ENCODE data around the gene SIGLEC11. TPM values are rescaled to one million over a fixed set of nuclear protein-coding genes. Genes with fewer than 3 reads are reported as not detected.
A peak's percentile ranks its signal among the peaks of the same experiment; 100 is the strongest.
"Not testable (repeated sequence)": the region's sequence is repeated elsewhere in the genome, so short reads cannot be mapped to it uniquely, and the experiment has no call there.

Gene SIGLEC11, protein sequence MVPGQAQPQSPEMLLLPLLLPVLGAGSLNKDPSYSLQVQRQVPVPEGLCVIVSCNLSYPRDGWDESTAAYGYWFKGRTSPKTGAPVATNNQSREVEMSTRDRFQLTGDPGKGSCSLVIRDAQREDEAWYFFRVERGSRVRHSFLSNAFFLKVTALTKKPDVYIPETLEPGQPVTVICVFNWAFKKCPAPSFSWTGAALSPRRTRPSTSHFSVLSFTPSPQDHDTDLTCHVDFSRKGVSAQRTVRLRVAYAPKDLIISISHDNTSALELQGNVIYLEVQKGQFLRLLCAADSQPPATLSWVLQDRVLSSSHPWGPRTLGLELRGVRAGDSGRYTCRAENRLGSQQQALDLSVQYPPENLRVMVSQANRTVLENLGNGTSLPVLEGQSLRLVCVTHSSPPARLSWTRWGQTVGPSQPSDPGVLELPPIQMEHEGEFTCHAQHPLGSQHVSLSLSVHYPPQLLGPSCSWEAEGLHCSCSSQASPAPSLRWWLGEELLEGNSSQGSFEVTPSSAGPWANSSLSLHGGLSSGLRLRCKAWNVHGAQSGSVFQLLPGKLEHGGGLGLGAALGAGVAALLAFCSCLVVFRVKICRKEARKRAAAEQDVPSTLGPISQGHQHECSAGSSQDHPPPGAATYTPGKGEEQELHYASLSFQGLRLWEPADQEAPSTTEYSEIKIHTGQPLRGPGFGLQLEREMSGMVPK
- total RNA-seq (2014; rRNA removed) = not detected in 2 replicates
- Bru-seq, nascent RNA = not detected
- not detected for BruChase-seq, experiment 1, labeled RNA remaining after a 6-hour chase
- BruChase-seq, experiment 2, labeled RNA remaining after a 2-hour chase = not detected
- long read RNA-seq = 0 reads

DNA sequence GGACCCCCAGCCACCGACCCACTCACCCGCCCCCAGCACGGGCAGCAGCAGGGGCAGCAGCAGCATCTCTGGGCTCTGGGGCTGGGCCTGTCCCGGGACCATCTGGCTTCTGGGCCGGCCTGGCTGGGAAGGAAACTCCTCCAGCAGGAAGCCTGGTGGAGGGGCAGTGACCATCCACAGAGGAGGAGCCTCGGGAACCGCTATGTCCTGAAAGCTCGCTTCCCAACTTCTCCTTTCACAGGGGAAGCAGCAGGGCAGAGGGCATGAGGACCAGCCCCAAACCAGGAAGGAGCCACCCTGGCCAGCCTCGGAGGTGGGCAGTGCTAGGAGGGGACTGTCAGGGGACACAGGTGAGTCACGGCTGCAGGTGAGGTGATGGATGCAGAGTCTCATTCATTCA lies at the start of gene SIGLEC11:
Gene SIGLEC11, minus strand, starts transcription at position 193 of the 400 bp plus-strand sequence. Its CDS starts 91 bp downstream, at position 102.
- H3K4me1 ChIP-seq (ENCODE audit: insufficient read depth, low read length); DNase-seq; intact Hi-C loops (cut with micrococcal nuclease); H3K4me3 ChIP-seq (ENCODE audit: low read length); H3K4me2 ChIP-seq (ENCODE audit: low read length); H3K27me3 ChIP-seq (ENCODE audit: low read length); H4K20me1 ChIP-seq (ENCODE audit: low read length); H3K9me3 ChIP-seq (ENCODE audit: low read length); BruUV-seq (replicated peaks); H3K9me2 ChIP-seq (replicated peaks; ENCODE audit: low read length); POLR2A ChIA-PET (ENCODE audit: unreplicated experiment); H3F3A ChIP-seq (ENCODE audit: low read length, unreplicated experiment); CTCF ChIA-PET; H3K79me2 ChIP-seq (ENCODE audit: low read length); H2AFZ ChIP-seq (ENCODE audit: low read length); H3K9ac ChIP-seq (ENCODE audit: low read length); H3K36me3 ChIP-seq (ENCODE audit: low read depth, low read length); H3K27ac ChIP-seq (ENCODE audit: low read length): not testable (repeated sequence)
- ATAC-seq = peak; percentile 24; the same call in 1 of the 2 replicates

- TF ChIP-seq EZH2phosphoT487 (IDR thresholded peaks at IDR 0.05; ENCODE audit: borderline replicate concordance, low read length) (no peak), EZH2 (IDR thresholded peaks at IDR 0.05; ENCODE audit: low read length, unreplicated experiment) (no peak), CTCF (conservative IDR thresholded peaks at IDR 0.05; ENCODE audit: low read depth, low read length) (peak; percentile 49)
- H3K9ac ChIP-seq (ENCODE audit: low read length) = no peak overlapping the region
- no peaks in the 10 kb centered on the region for H3K9me3 ChIP-seq (ENCODE audit: low read length)
- H3F3A ChIP-seq (ENCODE audit: low read length, unreplicated experiment) = peaks cover 3% of the 10 kb centered on the region
- CTCF ChIA-PET = no interaction called here
- H3K27ac ChIP-seq (ENCODE audit: low read length) = no peak overlapping the region
- DNase-seq = no peak
- H3K9me2 ChIP-seq (replicated peaks; ENCODE audit: low read length) = no peaks in the 10 kb centered on the region
- H3K79me2 ChIP-seq (ENCODE audit: low read length) = peaks cover under 1% of the 10 kb centered on the region; the same call in 1 of the 2 replicates
- peaks cover 17% of the 10 kb centered on the region for H3K4me1 ChIP-seq (ENCODE audit: insufficient read depth, low read length)
- H3K4me3 ChIP-seq (ENCODE audit: low read length) = no peak overlapping the region
- no TSS peak for BruUV-seq (replicated peaks)
- POLR2A ChIA-PET (ENCODE audit: unreplicated experiment) = no interaction called here
- H4K20me1 ChIP-seq (ENCODE audit: low read length) = peaks cover 2% of the 10 kb centered on the region; the same call in 1 of the 2 replicates
- H2AFZ ChIP-seq (ENCODE audit: low read length) = no peak overlapping the region
- no peak for ATAC-seq
- H3K4me2 ChIP-seq (ENCODE audit: low read length) = no peak overlapping the region
- intact Hi-C loops (cut with micrococcal nuclease) = no loop called here
- peaks cover 41% of the 10 kb centered on the region for H3K36me3 ChIP-seq (ENCODE audit: low read depth, low read length)
- H3K27me3 ChIP-seq (ENCODE audit: low read length) = no peaks in the 10 kb centered on the region
Observed at GRCh38 chr19:50008532-50008931, 47.6 kb upstream of the SIGLEC11 start.

GRCh38 chr19:50007947-50008346 lies 47.0 kb upstream of the SIGLEC11 start:
- no peaks in the 10 kb centered on the region for H3K9me3 ChIP-seq (ENCODE audit: low read length)
- TF ChIP-seq EZH2 (IDR thresholded peaks at IDR 0.05; ENCODE audit: low read length, unreplicated experiment) (no peak), EZH2phosphoT487 (IDR thresholded peaks at IDR 0.05; ENCODE audit: borderline replicate concordance, low read length) (no peak), CTCF (conservative IDR thresholded peaks at IDR 0.05; ENCODE audit: low read depth, low read length) (no peak)
- peaks cover 22% of the 10 kb centered on the region for H3K4me1 ChIP-seq (ENCODE audit: insufficient read depth, low read length)
- CTCF ChIA-PET = no interaction called here
- no peak overlapping the region for H2AFZ ChIP-seq (ENCODE audit: low read length)
- ATAC-seq (no peak), DNase-seq (no peak)
- peaks cover 6% of the 10 kb centered on the region; the same call in 1 of the 2 replicates for H3K79me2 ChIP-seq (ENCODE audit: low read length)
- H3K27ac ChIP-seq (ENCODE audit: low read length) = no peak overlapping the region
- peaks cover 8% of the 10 kb centered on the region; the same call in 1 of the 2 replicates for H4K20me1 ChIP-seq (ENCODE audit: low read length)
- intact Hi-C loops (cut with micrococcal nuclease) = no loop called here
- BruUV-seq (replicated peaks) = no TSS peak
- peaks cover 3% of the 10 kb centered on the region for H3F3A ChIP-seq (ENCODE audit: low read length, unreplicated experiment)
- POLR2A ChIA-PET (ENCODE audit: unreplicated experiment) = no interaction called here
- no peak overlapping the region for H3K4me3 ChIP-seq (ENCODE audit: low read length)
- no peak overlapping the region for H3K4me2 ChIP-seq (ENCODE audit: low read length)
- no peaks in the 10 kb centered on the region for H3K27me3 ChIP-seq (ENCODE audit: low read length)
- peaks cover 41% of the 10 kb centered on the region for H3K36me3 ChIP-seq (ENCODE audit: low read depth, low read length)
- H3K9me2 ChIP-seq (replicated peaks; ENCODE audit: low read length) = no peaks in the 10 kb centered on the region
- H3K9ac ChIP-seq (ENCODE audit: low read length) = no peak overlapping the region

All from PC-3 (cell line).